HTR-8/SVneo (cell line): ENCODE measurements around the gene RGMA.
"Not testable (repeated sequence)": the region's sequence is repeated elsewhere in the genome, so short reads cannot be mapped to it uniquely, and the experiment has no call there.

Experiments
- DNase-seq: peaks from one replicate; pipeline ENCODE4 v3.0.0; 2011; ENCODE audit warnings: low spot score, mixed read lengths; ENCODE audit not compliant: insufficient read length
- FAIRE-seq: peaks from 2 replicates; lab custom pipeline; 2011; peaks lifted over from hg19 to GRCh38; lab: Jason Lieb, UNC

RGMA gene

DNA sequence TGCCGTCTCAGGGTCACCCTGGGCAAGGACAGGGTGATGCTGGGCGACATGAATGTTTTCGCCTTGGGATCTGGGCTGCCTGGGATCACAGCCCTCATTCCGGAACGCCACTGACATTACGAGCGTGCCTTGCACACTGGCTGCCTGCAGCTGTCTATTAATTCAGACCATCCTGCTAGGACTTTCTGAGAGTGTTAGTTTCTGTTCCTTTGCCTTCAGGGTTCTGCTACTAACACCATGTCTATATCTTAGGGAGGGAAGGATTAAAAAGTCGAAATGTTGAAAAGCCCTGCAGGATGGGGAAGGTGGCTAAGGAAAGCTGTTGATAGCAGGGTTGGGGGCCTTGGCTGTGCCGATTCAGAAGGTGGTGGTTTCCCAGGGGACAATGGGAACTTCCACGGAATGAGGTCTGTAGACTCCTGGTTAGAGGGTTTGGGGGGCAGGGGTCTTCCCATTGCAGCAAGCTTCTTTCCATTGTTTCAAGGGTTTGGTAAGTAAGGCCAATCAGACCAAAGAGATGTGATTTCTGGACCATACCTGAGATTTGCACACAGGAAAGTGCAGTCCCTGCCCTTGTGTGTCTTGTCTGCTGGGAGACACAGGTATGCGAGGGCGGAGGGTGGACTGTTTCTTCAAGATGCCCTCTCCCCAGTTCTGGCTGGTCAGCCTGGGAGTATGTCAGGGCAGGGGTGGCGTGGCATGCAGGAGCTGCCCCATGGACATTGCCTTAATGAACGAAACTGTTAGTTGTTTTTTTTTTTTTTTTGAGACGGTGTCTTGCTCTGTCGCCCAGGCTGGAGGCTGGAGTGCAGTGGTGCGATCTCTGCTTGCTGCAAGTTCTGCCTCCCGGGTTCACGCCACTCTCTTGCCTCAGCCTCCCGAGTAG is 50.9 kb downstream of the RGMA start:
- FAIRE-seq (no peak), DNase-seq (no peak)

DNA sequence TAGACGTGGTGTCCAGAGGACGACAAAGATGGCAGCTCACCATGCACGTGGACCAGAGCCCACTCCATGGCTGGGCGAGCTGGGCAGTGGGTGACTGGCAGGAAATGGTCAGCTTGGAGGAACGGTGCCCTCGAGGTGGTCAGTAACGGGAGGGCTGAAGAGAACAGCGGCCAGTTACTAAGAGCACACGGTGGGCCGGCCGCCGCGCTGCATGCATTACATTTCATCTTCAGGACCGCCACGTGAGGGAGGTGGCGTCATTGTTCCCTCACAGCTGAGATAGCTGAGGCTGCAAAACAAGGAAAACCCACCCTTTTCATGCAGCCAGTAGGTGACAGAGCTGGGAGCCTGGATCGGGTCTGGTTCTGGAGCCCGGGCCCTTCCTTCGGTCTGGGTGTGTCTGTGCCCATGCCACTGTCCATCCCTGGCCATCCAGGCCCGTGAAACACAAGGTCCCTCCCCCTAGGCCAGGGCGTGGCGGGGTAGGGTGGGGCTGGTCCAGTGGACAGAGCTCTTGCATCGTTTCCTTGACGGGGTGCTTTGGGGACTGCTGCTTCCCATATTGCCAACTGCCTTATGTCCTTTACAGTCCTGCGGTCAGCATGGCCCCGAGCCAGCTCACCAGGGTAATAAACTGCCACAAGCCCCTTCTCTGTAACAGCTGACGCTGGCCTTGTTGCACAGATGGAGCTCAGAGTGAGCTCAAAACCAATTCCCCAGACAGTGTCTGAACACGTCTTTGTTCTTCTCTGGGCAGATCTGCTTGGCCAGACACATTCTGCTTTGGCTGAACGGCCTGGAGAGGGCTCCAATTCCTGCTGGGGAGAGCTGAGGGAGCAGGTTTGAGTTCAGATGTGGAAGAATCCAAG is 51.8 kb downstream of the RGMA start:
- DNase-seq, result no peak
- FAIRE-seq, result no peak

- FAIRE-seq (peak; percentile 83), DNase-seq (peak; percentile 39)
These were observed 52.8 kb downstream of the RGMA start for GRCh38 chr15:93035953-93036810.

DNA sequence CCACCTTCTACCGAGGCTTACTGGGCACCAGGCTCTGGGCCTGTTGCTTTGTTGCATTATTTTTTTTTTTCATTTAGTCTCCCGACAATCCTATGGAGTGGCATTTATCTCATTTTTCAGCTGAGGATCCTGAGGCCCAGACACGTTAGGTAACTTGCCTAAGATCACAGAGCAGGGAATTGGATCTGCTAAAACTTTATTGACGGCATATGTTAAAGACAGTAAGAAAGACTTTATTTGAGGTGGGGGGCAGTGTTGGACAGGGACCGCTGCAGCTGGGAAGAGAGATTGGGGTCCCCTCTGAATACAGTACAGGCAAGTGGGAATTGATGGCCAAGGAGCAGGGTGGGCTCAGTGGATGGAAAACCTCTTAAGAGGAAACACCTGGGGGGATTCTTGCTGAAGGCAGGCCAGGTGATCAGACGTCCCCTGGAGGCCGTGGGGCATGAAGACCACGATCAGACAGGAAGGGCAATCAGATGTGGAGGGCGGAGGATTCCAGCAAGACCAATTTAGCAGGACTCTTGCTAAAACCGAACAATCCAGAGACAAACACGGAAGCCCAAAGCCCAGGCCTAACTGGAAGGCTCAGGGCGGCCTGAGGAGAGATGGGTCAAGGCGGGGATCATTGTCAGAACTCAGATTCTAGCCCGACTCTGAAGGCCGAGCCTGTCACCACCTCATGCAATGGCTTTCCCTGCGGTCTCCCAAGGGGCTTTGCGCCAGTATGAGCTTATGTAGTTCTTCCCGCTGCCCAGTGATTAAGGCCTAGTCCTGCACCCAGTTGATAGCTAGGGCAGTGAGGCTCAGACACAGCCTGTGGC is 53.7 kb downstream of the RGMA start:
- FAIRE-seq (no peak), DNase-seq (no peak)

GRCh38 chr15:93034512-93034911 is 54.5 kb downstream of the RGMA start:
- no peak for DNase-seq
- no peak for FAIRE-seq

GRCh38 chr15:93033434-93034045 is 55.5 kb downstream of the RGMA start:
- no peak for DNase-seq
- FAIRE-seq, result no peak

GRCh38 chr15:93032515-93033206 is 56.4 kb downstream of the RGMA start:
- FAIRE-seq, DNase-seq: not testable (repeated sequence)

DNA sequence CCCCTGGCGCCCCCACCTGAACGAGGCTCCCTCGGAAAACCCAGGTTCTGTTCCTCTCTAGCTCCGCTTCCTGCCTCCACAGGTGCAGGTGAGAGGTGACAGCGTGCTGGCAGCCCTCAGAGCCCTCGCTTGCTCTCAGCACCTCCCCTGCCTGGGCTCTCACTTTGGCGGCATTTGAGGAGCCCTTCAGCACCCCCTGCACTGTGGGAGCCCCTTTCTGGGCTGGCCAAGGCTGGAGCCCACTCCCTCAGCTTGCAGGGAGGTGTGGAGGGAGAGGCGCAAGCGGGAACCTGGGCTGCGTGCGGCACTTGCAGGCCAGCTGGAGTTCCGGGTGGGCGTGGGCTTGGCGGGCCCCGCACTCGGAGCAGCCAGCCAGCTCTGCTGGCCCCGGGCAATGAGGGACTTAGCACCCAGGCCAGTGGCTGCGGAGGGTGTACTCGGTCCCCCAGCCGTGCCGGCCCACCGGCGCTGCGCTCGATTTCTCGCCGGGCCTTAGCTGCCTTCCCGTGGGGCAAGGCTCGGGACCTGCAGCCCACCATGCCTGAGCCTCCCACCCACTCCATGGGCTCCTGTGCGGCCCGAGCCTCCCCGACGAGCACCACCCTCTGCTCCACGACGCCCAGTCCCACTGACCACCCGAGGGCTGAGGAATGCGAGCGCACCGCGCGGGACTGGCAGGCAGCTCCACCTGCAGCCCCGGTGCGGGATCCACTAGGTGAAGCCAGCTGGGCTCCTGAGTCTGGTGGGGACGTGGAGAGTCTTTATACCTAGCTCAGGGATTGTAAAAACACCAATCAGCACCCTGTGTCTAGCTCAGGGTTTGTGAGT is 57.2 kb downstream of the RGMA start:
- not testable (repeated sequence) for FAIRE-seq, DNase-seq

DNA sequence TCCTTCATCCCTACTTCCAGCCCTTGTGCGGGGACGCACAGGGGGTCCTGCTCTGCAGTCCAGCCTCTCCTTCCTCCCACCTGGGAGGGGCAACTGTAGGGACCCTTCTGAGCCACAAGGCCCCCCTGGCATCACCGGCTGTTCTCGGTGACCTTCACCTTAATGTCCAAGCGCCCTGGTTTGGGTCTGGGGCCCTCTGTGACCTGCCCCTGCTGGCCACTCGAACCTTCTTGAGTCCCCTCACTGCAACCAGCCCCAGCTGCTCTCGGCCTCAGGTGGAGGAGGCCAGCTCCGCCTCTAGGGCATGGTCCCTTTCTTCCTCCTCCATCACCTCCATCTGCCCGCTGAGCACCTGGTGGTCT is 57.9 kb downstream of the RGMA start:
- DNase-seq, result no peak
- no peak for FAIRE-seq

DNA sequence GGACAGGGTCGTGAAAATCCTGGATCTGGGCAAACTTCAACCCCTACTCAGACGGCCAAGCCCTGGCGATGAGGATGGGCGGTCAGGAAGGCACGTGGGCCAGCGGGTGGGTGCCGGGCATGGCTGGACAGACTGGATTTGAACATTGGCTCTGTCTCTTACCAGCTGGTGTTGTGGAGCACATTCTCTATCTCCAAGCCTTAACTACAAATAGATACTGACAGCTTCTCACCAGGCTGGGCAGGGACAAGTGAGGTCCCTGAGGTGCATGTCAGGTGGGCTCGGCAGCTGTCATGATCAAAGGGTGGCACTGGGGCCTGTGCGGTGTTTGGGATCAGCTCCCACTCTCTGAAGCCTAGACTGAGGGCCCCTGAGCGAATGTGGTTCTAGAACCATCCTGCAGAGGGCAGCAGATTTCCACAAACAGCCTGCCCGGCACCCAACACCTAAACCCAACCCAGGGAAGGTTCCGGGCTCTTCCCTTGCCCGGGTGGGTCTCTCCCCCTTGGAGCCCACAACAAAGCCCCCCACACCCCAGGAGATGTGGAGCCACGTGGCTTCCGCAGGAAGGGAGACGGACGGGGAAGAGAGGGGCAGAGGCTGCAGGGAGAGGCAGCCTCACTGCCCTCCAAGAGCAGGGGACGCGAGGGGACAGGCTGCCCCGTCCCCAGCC is 58.4 kb downstream of the RGMA start:
- FAIRE-seq, result no peak
- peak; percentile 79 for DNase-seq

DNA sequence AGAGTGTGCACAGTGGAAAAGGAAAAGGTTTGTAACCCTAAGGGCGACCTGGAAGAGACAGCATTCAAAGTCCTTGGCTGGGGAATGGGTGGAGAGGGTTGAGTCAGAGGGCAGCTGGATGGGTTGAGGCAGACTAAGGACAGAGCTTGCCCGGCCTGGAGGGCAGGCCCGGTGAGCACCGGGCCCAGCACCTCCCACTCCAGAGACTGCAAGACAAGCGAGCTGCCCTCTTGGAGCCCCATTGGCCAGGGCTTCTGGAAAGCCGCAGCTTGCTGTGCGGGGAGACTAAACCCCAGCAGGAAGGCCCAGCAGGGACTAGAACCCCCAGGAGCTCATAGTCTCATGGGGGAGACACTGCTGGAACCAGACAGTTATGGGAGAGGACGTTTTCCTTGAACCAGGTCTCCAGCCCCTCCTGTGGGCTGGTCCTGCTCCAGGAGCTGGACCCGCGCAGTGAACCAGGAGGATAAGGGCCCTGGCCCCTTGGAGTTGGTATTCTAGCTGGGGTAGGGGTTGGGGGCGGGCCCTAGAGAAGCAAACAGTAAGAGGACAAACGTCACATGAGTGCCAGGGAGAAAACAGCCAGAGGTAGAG is 59.1 kb downstream of the RGMA start:
- FAIRE-seq (no peak), DNase-seq (no peak)

DNA sequence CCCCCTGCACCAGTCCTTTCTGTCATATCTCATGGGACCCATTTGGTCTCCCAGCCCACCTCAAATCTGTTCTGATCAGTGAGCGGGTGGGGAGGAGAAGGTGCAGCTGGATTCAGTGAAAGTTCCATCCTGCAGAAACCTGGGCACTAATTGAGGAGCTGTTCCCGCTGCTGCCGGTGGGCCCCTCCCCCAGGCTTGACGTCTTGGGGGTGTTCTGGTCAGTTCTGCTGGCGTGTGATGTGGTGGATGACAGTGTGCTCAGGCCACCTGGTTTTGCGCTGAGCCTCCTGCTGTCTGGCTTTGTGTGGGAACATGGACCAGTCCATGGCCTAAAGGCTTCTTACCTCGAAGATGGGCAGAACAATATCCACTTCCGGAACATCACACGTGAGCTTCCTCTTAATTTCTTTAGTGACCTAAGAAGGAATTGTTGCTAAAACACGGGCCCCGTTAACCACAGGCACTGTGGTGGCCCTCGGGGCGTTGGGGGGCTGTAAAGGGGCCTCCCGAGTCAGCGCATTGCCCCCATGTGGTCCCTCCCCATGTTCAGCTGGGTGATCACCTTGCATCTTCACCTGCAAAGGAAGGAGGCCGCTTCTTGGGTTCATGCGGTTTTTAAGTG is 59.7 kb downstream of the RGMA start:
- FAIRE-seq, result no peak
- no peak for DNase-seq

DNA sequence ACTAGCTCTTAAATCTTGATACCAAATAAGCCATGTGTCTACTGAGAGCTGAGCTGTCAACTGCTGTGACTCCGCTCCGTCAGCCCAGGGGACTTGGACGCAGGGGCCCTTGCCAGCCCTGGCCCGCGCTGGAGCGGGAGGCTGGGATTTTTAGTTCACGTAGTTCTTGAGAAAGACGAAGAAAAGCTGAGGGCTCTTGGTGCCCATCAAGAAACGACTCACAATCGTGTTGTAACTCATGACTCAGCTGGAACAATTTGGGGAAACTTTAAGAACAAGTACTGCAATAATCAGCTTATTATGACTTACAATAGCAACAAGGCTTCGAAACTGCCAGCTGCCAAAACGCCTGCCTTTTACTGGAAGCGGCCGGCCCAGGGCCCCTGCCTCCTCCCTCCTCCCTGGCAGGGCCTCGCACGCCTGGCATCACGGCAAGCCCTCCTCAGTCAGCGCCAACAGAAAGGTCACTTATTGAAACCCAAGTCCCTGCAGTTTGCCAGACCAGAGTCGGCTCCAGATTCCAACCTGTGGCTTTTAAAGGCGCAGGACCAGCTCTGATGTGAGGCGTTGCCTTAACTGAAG is 60.3 kb downstream of the RGMA start:
- FAIRE-seq (no peak), DNase-seq (no peak)

- FAIRE-seq, result no peak
These were observed 60.8 kb downstream of the RGMA start for GRCh38 chr15:93028111-93028631.

GRCh38 chr15:93027413-93027812 is 61.6 kb downstream of the RGMA start:
- DNase-seq, result no peak
- no peak for FAIRE-seq

More at GRCh38 chr15:93028111-93028631, 60.8 kb downstream of the RGMA start:
- no peak for DNase-seq

DNA sequence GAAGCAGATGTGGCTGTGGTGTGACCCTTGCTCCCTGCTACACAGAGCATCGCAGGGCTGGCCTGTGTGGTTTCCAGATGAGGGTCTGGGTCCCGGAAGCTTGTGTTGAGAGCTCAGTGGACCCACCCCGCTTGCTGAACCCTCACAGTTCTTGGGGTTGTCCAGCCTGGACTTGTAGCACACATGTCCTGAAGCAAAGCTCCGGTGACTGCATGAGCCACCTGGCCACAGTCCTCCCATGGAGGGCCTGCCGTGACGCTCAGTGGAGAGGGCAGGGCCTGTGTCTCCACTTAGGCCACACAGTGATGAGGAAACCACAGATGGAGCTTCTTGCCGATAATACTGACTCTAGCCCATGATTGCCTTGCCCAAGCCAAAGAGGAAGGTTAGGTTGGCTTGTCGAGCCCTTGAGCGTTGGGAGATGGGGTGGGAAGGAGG is 62.6 kb downstream of the RGMA start:
- FAIRE-seq (no peak), DNase-seq (no peak)
